Gastroesophageal sphincter (tissue), 3 donors: ENCODE results near the gene KAZN.

Experiments used
- CTCF ChIP-seq, 4 experiments: fragments of 200-600 bp in 2 of 4; fragments of 450-650 bp in 2 of 4; sonication (generic) in 1 of 4; IDR thresholded peaks; one replicate each; pipeline ENCODE4 v1.5.1; 2017 to 2019; ENCODE audit warnings: antibody characterized with exemption in 4 of 4, mild to moderate bottlenecking in 2 of 4, moderate library complexity in 2 of 4
- POLR2AphosphoS5 ChIP-seq: sonication (generic); formaldehyde crosslinking; IDR thresholded peaks from one replicate; pipeline ENCODE4 v1.6.1; 2017; ENCODE audit warnings: antibody characterized with exemption

GRCh38 chr1:14977338-14977931 is 378.9 kb downstream of the KAZN start:
- TF ChIP-seq CTCF (IDR thresholded peaks at IDR 0.05) (no peak), POLR2AphosphoS5 (no peak)
